Measurements from ENCODE around the gene CNTNAP4.

DNA sequence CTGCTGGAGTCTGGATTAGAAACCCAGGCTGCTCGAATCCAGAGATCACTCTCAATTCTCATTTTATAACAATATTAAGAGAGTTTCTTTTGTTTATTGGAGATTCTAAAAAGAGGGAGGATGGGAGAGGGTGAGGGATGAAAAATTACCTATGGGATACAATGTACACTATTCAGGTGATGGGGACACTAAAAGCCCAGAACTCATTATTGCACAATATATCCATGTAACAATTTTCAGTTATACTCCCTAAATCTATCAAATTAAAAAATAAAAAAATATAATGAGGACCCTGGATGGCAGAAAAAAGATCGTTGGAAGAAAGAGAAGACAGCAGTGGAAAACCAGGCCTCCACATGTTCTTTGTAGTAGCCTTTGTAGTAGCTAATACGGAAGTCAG, 100.8 kb downstream of the CNTNAP4 start:
- TF ChIP-seq, protein P1, sequence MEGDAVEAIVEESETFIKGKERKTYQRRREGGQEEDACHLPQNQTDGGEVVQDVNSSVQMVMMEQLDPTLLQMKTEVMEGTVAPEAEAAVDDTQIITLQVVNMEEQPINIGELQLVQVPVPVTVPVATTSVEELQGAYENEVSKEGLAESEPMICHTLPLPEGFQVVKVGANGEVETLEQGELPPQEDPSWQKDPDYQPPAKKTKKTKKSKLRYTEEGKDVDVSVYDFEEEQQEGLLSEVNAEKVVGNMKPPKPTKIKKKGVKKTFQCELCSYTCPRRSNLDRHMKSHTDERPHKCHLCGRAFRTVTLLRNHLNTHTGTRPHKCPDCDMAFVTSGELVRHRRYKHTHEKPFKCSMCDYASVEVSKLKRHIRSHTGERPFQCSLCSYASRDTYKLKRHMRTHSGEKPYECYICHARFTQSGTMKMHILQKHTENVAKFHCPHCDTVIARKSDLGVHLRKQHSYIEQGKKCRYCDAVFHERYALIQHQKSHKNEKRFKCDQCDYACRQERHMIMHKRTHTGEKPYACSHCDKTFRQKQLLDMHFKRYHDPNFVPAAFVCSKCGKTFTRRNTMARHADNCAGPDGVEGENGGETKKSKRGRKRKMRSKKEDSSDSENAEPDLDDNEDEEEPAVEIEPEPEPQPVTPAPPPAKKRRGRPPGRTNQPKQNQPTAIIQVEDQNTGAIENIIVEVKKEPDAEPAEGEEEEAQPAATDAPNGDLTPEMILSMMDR (IDR thresholded peaks at IDR 0.05), result no peak
- TF ChIP-seq, protein P2, sequence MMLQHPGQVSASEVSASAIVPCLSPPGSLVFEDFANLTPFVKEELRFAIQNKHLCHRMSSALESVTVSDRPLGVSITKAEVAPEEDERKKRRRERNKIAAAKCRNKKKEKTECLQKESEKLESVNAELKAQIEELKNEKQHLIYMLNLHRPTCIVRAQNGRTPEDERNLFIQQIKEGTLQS (CRISPR knock-in tag; conservative IDR thresholded peaks at IDR 0.05), result no peak
- TF ChIP-seq TCF7 (CRISPR knock-in tag; IDR thresholded peaks at IDR 0.05; ENCODE audit: low read depth) (no peak), ATF1 (CRISPR knock-in tag; IDR thresholded peaks at IDR 0.05) (no peak), ZNF671 (CRISPR knock-in tag; IDR thresholded peaks at IDR 0.05) (no peak), NR3C1 (CRISPR knock-in tag; conservative IDR thresholded peaks at IDR 0.05; ENCODE audit: low read depth) (no peak), CREB1 (CRISPR knock-in tag; IDR thresholded peaks at IDR 0.05) (no peak), PRDM15 (CRISPR knock-in tag; IDR thresholded peaks at IDR 0.05) (no peak), FOXP1 (CRISPR knock-in tag; IDR thresholded peaks at IDR 0.05; ENCODE audit: borderline replicate concordance) (no peak)
- TF ChIP-seq, protein P3, sequence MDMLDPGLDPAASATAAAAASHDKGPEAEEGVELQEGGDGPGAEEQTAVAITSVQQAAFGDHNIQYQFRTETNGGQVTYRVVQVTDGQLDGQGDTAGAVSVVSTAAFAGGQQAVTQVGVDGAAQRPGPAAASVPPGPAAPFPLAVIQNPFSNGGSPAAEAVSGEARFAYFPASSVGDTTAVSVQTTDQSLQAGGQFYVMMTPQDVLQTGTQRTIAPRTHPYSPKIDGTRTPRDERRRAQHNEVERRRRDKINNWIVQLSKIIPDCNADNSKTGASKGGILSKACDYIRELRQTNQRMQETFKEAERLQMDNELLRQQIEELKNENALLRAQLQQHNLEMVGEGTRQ (CRISPR knock-in tag; IDR thresholded peaks at IDR 0.05), result no peak
- TF ChIP-seq, protein P4, sequence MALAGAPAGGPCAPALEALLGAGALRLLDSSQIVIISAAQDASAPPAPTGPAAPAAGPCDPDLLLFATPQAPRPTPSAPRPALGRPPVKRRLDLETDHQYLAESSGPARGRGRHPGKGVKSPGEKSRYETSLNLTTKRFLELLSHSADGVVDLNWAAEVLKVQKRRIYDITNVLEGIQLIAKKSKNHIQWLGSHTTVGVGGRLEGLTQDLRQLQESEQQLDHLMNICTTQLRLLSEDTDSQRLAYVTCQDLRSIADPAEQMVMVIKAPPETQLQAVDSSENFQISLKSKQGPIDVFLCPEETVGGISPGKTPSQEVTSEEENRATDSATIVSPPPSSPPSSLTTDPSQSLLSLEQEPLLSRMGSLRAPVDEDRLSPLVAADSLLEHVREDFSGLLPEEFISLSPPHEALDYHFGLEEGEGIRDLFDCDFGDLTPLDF (CRISPR knock-in tag; IDR thresholded peaks at IDR 0.05), result no peak
- TF ChIP-seq, protein P5, sequence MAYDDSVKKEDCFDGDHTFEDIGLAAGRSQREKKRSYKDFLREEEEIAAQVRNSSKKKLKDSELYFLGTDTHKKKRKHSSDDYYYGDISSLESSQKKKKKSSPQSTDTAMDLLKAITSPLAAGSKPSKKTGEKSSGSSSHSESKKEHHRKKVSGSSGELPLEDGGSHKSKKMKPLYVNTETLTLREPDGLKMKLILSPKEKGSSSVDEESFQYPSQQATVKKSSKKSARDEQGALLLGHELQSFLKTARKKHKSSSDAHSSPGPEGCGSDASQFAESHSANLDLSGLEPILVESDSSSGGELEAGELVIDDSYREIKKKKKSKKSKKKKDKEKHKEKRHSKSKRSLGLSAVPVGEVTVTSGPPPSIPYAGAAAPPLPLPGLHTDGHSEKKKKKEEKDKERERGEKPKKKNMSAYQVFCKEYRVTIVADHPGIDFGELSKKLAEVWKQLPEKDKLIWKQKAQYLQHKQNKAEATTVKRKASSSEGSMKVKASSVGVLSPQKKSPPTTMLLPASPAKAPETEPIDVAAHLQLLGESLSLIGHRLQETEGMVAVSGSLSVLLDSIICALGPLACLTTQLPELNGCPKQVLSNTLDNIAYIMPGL (CRISPR knock-in tag; IDR thresholded peaks at IDR 0.05), result no peak

Measured in WTC11 (cell line).